ENCODE measurements around the gene OR4N5.

- TF ChIP-seq, protein P1, sequence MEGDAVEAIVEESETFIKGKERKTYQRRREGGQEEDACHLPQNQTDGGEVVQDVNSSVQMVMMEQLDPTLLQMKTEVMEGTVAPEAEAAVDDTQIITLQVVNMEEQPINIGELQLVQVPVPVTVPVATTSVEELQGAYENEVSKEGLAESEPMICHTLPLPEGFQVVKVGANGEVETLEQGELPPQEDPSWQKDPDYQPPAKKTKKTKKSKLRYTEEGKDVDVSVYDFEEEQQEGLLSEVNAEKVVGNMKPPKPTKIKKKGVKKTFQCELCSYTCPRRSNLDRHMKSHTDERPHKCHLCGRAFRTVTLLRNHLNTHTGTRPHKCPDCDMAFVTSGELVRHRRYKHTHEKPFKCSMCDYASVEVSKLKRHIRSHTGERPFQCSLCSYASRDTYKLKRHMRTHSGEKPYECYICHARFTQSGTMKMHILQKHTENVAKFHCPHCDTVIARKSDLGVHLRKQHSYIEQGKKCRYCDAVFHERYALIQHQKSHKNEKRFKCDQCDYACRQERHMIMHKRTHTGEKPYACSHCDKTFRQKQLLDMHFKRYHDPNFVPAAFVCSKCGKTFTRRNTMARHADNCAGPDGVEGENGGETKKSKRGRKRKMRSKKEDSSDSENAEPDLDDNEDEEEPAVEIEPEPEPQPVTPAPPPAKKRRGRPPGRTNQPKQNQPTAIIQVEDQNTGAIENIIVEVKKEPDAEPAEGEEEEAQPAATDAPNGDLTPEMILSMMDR (IDR thresholded peaks at IDR 0.05) = no peak
- no peak for TF ChIP-seq POLR2A (IDR thresholded peaks at IDR 0.05)
These were observed 28.5 kb downstream of the OR4N5 start for GRCh38 chr14:20167091-20167490.
